Osteoblast (primary cell): ENCODE measurements around the gene DYRK1A. TPM values are rescaled to one million over a fixed set of nuclear protein-coding genes. Genes with fewer than 3 reads are reported as not detected.

Source experiments
- DNase-seq: peaks from one replicate; pipeline ENCODE4 v3.0.0; 2011; ENCODE audit warnings: low spot score, mixed read lengths; ENCODE audit not compliant: insufficient read length; ENCODE audit errors: missing footprints
- H2AFZ ChIP-seq: 2 replicates; pipeline ENCODE4 v1.6.0; 2011; ENCODE audit warnings: mild to moderate bottlenecking, low read length
- H3K27ac ChIP-seq: 2 replicates; pipeline ENCODE4 v1.5.1; 2011; ENCODE audit warnings: mild to moderate bottlenecking, low read depth, low read length, moderate library complexity
- H3K27me3 ChIP-seq: 2 replicates; pipeline ENCODE4 v1.6.0; 2012; ENCODE audit warnings: mild to moderate bottlenecking, control low read depth, inconsistent platforms, low read length, moderate library complexity; ENCODE audit not compliant: insufficient read depth
- H3K36me3 ChIP-seq: 2 replicates; pipeline ENCODE4 v1.5.1; 2011; ENCODE audit warnings: mild to moderate bottlenecking, low read length, control low read depth, moderate library complexity; ENCODE audit not compliant: insufficient read depth
- H3K4me1 ChIP-seq: 2 replicates; pipeline ENCODE4 v1.5.1; 2011; ENCODE audit warnings: mild to moderate bottlenecking, low read length, control low read depth, moderate library complexity; ENCODE audit not compliant: insufficient read depth
- H3K4me2 ChIP-seq: 2 replicates; pipeline ENCODE4 v1.6.0; 2011; ENCODE audit warnings: mild to moderate bottlenecking, low read length; ENCODE audit not compliant: insufficient read depth
- H3K4me3 ChIP-seq: fragments of 200-600 bp; sonication (generic); 3 replicates; pipeline ENCODE4 v1.5.1; 2012; ENCODE audit warnings: mild to moderate bottlenecking, low read length, inconsistent platforms; ENCODE audit not compliant: insufficient read depth
- H3K79me2 ChIP-seq: 2 replicates; pipeline ENCODE4 v1.6.0; 2012; ENCODE audit warnings: mild to moderate bottlenecking, low read length, control low read depth, inconsistent platforms; ENCODE audit not compliant: insufficient read depth
- H3K9me3 ChIP-seq: 2 replicates; pipeline ENCODE4 v1.5.1; 2011; ENCODE audit warnings: low read depth, low read length, control low read depth
- H4K20me1 ChIP-seq: 2 replicates; pipeline ENCODE4 v1.6.0; 2012; ENCODE audit warnings: mild to moderate bottlenecking, low read length, control low read depth; ENCODE audit not compliant: insufficient read depth
- total RNA-seq: library from RNA; depleted of rRNA; stranded (reverse); fragments of >200 nt; gene quantifications from 2 replicates; pipeline ENCODE4 v1.2.3, GENCODE V29; 2012
- TF ChIP-seq, protein P1 (sequence below): IDR thresholded peaks from 2 replicates; pipeline ENCODE4 v1.5.1; 2011; ENCODE audit warnings: mild to moderate bottlenecking, low read depth, low read length, moderate library complexity; ENCODE audit errors: extremely low read depth

Gene DYRK1A
- total RNA-seq, 1 donor = 99.2 TPM

DNA sequence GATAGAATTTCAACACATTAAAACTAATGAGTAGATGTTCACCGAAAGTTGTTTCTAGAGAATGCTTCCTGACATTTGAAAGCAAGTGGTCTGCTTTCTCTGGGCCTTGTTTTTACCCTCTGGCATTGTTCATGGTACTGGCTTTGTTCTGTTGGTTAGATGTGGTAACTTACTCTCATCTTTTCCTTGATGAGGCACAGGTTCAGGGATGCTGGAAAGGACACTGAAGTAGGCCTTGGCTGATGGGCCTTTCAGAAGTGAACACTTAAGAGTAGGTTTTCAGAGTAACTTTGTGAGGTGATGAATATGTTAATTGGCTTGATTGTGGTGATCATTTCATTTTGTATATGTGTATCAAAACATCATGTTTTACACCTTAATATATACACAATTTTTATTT, 55.8 kb downstream of the DYRK1A start:
- no peak overlapping the region for H3K4me2 ChIP-seq
- no peaks in the 10 kb centered on the region for H3K27me3 ChIP-seq
- peaks cover 94% of the 10 kb centered on the region for H3K79me2 ChIP-seq
- peaks cover 3% of the 10 kb centered on the region for H3K36me3 ChIP-seq
- H3K4me3 ChIP-seq = no peak overlapping the region
- TF ChIP-seq, protein P1, sequence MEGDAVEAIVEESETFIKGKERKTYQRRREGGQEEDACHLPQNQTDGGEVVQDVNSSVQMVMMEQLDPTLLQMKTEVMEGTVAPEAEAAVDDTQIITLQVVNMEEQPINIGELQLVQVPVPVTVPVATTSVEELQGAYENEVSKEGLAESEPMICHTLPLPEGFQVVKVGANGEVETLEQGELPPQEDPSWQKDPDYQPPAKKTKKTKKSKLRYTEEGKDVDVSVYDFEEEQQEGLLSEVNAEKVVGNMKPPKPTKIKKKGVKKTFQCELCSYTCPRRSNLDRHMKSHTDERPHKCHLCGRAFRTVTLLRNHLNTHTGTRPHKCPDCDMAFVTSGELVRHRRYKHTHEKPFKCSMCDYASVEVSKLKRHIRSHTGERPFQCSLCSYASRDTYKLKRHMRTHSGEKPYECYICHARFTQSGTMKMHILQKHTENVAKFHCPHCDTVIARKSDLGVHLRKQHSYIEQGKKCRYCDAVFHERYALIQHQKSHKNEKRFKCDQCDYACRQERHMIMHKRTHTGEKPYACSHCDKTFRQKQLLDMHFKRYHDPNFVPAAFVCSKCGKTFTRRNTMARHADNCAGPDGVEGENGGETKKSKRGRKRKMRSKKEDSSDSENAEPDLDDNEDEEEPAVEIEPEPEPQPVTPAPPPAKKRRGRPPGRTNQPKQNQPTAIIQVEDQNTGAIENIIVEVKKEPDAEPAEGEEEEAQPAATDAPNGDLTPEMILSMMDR = no peak
- no peak overlapping the region for H3K27ac ChIP-seq
- no peak overlapping the region for H2AFZ ChIP-seq
- H3K4me1 ChIP-seq = peaks cover 5% of the 10 kb centered on the region
- DNase-seq = no peak
- no peaks in the 10 kb centered on the region for H3K9me3 ChIP-seq
- peaks cover 18% of the 10 kb centered on the region for H4K20me1 ChIP-seq

DNA sequence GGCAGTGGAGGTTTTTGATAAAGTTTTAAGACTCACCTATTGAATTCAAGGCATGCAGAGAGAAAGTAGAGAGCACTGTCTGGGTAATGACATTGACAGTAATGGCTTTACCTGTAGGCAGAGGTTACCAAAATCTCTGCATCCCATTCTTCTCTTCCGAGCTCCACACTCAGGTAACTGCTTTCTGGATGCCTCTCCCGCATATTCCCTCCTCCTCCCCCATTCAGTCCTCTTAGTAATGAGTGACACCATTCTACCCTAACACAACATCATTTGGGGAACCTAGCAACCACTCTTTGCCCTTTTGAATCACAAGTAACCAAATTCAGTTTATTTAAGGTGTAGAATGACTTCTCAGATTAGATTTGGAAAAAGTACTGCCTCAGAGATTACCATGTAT, 56.5 kb downstream of the DYRK1A start:
- H2AFZ ChIP-seq = no peak overlapping the region
- peaks cover 3% of the 10 kb centered on the region for H3K36me3 ChIP-seq
- peaks cover 94% of the 10 kb centered on the region for H3K79me2 ChIP-seq
- no peak for DNase-seq
- no peaks in the 10 kb centered on the region for H3K27me3 ChIP-seq
- TF ChIP-seq, protein P1 = no peak
- no peak overlapping the region for H3K4me2 ChIP-seq
- peaks cover 5% of the 10 kb centered on the region for H3K4me1 ChIP-seq
- H3K4me3 ChIP-seq = no peak overlapping the region
- no peak overlapping the region for H3K27ac ChIP-seq
- peaks cover 18% of the 10 kb centered on the region for H4K20me1 ChIP-seq
- H3K9me3 ChIP-seq = no peaks in the 10 kb centered on the region

DNA sequence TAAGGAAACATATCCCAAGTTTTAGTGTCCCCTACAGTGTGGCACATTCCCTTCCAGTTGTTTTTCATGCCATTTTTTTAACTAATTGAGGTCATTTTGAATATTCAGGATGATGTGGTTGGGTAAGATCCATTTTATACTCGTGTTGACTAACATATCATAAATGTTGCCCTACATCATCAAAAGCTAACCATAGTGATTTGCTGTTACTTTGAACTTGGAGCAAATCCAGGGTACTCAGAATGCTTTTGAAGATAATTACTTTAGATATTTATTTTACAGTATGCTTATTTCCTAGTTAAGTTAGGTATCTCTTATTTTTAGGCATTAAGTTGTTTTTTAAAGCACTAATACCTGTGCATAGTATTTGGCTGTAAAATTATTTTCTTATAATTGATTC, 57.8 kb downstream of the DYRK1A start:
- TF ChIP-seq, protein P1 = no peak
- Histone ChIP-seq H3K9me3 (no peaks in the 10 kb centered on the region), H3K4me2 (no peak overlapping the region), H4K20me1 (peaks cover 14% of the 10 kb centered on the region), H3K27me3 (no peaks in the 10 kb centered on the region), H2AFZ (no peak overlapping the region), H3K79me2 (peaks cover 92% of the 10 kb centered on the region), H3K27ac (peak overlapping the region; percentile 27), H3K36me3 (peaks cover 7% of the 10 kb centered on the region), H3K4me1 (peaks cover 5% of the 10 kb centered on the region), H3K4me3 (no peak overlapping the region)
- no peak for DNase-seq

DNA sequence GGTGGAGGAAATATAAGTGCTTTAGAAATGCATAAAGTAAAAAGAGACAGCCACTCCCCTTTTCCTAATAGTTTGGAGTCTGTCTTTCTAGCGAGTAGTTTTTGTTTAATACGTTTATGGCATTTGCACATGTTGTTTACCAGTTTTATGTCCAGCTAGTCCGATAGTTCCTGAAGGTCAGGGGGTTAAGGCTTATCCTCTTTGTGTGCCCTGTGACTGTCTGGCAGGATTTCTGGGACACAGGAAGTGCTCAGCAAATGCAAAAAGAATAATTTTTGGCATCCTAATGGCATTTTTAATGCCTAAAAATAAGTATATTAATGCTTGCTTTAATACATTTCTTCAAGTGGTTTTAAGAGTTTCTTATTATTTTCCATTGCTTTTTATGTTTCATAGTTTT, 58.4 kb downstream of the DYRK1A start:
- no peaks in the 10 kb centered on the region for H3K27me3 ChIP-seq
- peaks cover 5% of the 10 kb centered on the region for H3K4me1 ChIP-seq
- H3K4me3 ChIP-seq = no peak overlapping the region
- H2AFZ ChIP-seq = no peak overlapping the region
- DNase-seq = no peak
- no peaks in the 10 kb centered on the region for H3K9me3 ChIP-seq
- TF ChIP-seq, protein P1 = no peak
- no peak overlapping the region for H3K4me2 ChIP-seq
- H4K20me1 ChIP-seq = peaks cover 14% of the 10 kb centered on the region
- peaks cover 92% of the 10 kb centered on the region for H3K79me2 ChIP-seq
- H3K36me3 ChIP-seq = peaks cover 8% of the 10 kb centered on the region
- H3K27ac ChIP-seq = no peak overlapping the region
